ENCODE data around the gene HTR6.
A peak's percentile ranks its signal among the peaks of the same experiment; 100 is the strongest.
"Not testable (repeated sequence)": the region's sequence is repeated elsewhere in the genome, so short reads cannot be mapped to it uniquely, and the experiment has no call there.

Gene HTR6

GRCh38 chr1:19664453-19665185, at the start of gene HTR6:
HTR6 (plus strand) TSS chr1:19664875; CDS start chr1:19665754, 879 bp downstream.
- peak; percentile 13 for DNase-seq

- DNase-seq: no peak
Measured at GRCh38 chr1:19615438-19615837, 49.2 kb upstream of the HTR6 start.

- DNase-seq: no peak
Measured at GRCh38 chr1:19616489-19616888, 48.2 kb upstream of the HTR6 start.

GRCh38 chr1:19617376-19617775, 47.3 kb upstream of the HTR6 start:
- DNase-seq: no peak

GRCh38 chr1:19618428-19618827, 46.2 kb upstream of the HTR6 start:
- DNase-seq: no peak

GRCh38 chr1:19619697-19620384, 44.8 kb upstream of the HTR6 start:
- no peak for DNase-seq

GRCh38 chr1:19620786-19621185, 43.9 kb upstream of the HTR6 start:
- no peak for DNase-seq

GRCh38 chr1:19621274-19621950, 43.3 kb upstream of the HTR6 start:
- no peak for DNase-seq

- no peak for DNase-seq
Measured at GRCh38 chr1:19622204-19622603, 42.5 kb upstream of the HTR6 start.

- DNase-seq: no peak
Measured at GRCh38 chr1:19623523-19623922, 41.2 kb upstream of the HTR6 start.

GRCh38 chr1:19625291-19625937, 39.3 kb upstream of the HTR6 start:
- no peak for DNase-seq

GRCh38 chr1:19628879-19629278, 35.8 kb upstream of the HTR6 start:
- no peak for DNase-seq

GRCh38 chr1:19629357-19629756, 35.3 kb upstream of the HTR6 start:
- no peak for DNase-seq

- DNase-seq: not testable (repeated sequence)
Measured at GRCh38 chr1:19630192-19630591, 34.5 kb upstream of the HTR6 start.

- DNase-seq: no peak
Measured at GRCh38 chr1:19630720-19631395, 33.8 kb upstream of the HTR6 start.

- no peak for DNase-seq
Measured at GRCh38 chr1:19632211-19632610, 32.5 kb upstream of the HTR6 start.

- no peak for DNase-seq
Measured at GRCh38 chr1:19633106-19633505, 31.6 kb upstream of the HTR6 start.

- not testable (repeated sequence) for DNase-seq
Measured at GRCh38 chr1:19635064-19635463, 29.6 kb upstream of the HTR6 start.

- DNase-seq: no peak
Measured at GRCh38 chr1:19635646-19636045, 29.0 kb upstream of the HTR6 start.

GRCh38 chr1:19636065-19636464, 28.6 kb upstream of the HTR6 start:
- DNase-seq: no peak

GRCh38 chr1:19636749-19637148, 27.9 kb upstream of the HTR6 start:
- DNase-seq: not testable (repeated sequence)

- DNase-seq: no peak
Measured at GRCh38 chr1:19637606-19638005, 27.1 kb upstream of the HTR6 start.

- not testable (repeated sequence) for DNase-seq
Measured at GRCh38 chr1:19639228-19639627, 25.4 kb upstream of the HTR6 start.
